Keratinocyte (primary cell): ENCODE data around the gene DACT2. TPM values are rescaled to one million over a fixed set of nuclear protein-coding genes. Genes with fewer than 3 reads are reported as not detected.

Experiments
- DNase-seq: peaks from one replicate; pipeline ENCODE4 v3.0.0-alpha.2; 2011; ENCODE audit warnings: low read depth, missing footprints, low spot score
- FAIRE-seq: peaks from 2 replicates; lab custom pipeline; 2011; peaks lifted over from hg19 to GRCh38; lab: Jason Lieb, UNC
- H2AFZ ChIP-seq: 2 replicates; pipeline ENCODE4 v1.6.0; 2012; ENCODE audit warnings: low read length, control low read depth, inconsistent platforms; ENCODE audit not compliant: control insufficient read depth
- H3K27ac ChIP-seq: 2 replicates; pipeline ENCODE4 v1.5.1; 2011; ENCODE audit warnings: low read length; ENCODE audit not compliant: control insufficient read depth, insufficient read depth
- H3K27me3 ChIP-seq: 3 replicates; pipeline ENCODE4 v1.6.0; 2011; ENCODE audit warnings: low read length; ENCODE audit not compliant: control insufficient read depth, insufficient read depth; ENCODE audit errors: extremely low read depth
- H3K36me3 ChIP-seq, 2 experiments: 2 replicates in 1 of 2; 3 replicates in 1 of 2; pipeline ENCODE4 v1.5.1; 2011; ENCODE audit warnings: low read length in 2 of 2, mild to moderate bottlenecking in 1 of 2; ENCODE audit not compliant: control insufficient read depth in 2 of 2, insufficient read depth in 2 of 2; ENCODE audit errors: extremely low read depth in 1 of 2
- H3K4me1 ChIP-seq: 3 replicates; pipeline ENCODE4 v1.5.1; 2011; ENCODE audit warnings: low read length; ENCODE audit not compliant: control insufficient read depth, insufficient read depth; ENCODE audit errors: extremely low read depth
- H3K4me2 ChIP-seq: 3 replicates; pipeline ENCODE4 v1.6.0; 2011; ENCODE audit warnings: low read depth, low read length; ENCODE audit not compliant: control insufficient read depth, insufficient read depth; ENCODE audit errors: extremely low read depth
- H3K4me3 ChIP-seq, 3 experiments: fragments of 200-600 bp in 1 of 3; sonication (generic) in 1 of 3; 2 replicates in 2 of 3; 3 replicates in 1 of 3; pipeline ENCODE4 v1.5.1; 2011 to 2016; ENCODE audit warnings: low read length in 3 of 3, mild to moderate bottlenecking in 3 of 3, control low read depth in 2 of 3, inconsistent platforms in 1 of 3, low read depth in 1 of 3, mixed read lengths in 1 of 3, mixed run types in 1 of 3, moderate library complexity in 1 of 3; ENCODE audit not compliant: control insufficient read depth in 2 of 3, insufficient read depth in 2 of 3; ENCODE audit errors: extremely low read depth in 1 of 3
- H3K79me2 ChIP-seq: 2 replicates; pipeline ENCODE4 v1.6.0; 2012; ENCODE audit warnings: low read length; ENCODE audit not compliant: control insufficient read depth, insufficient read depth
- H3K9ac ChIP-seq: 3 replicates; pipeline ENCODE4 v1.6.0; 2011; ENCODE audit warnings: low read length; ENCODE audit not compliant: control insufficient read depth, insufficient read depth; ENCODE audit errors: extremely low read depth
- H3K9me1 ChIP-seq: 3 replicates; pipeline ENCODE4 v1.6.0; 2011; ENCODE audit warnings: low read length; ENCODE audit not compliant: control insufficient read depth, insufficient read depth; ENCODE audit errors: extremely low read depth
- H3K9me3 ChIP-seq: 2 replicates; pipeline ENCODE4 v1.5.1; 2012; ENCODE audit warnings: low read depth, low read length; ENCODE audit not compliant: control insufficient read depth
- H4K20me1 ChIP-seq: 3 replicates; pipeline ENCODE4 v1.6.0; 2011; ENCODE audit warnings: low read length; ENCODE audit not compliant: control insufficient read depth, insufficient read depth; ENCODE audit errors: extremely low read depth
- CTCF ChIP-seq, 3 experiments: IDR thresholded peaks in 1 of 3; conservative IDR thresholded peaks in 1 of 3; optimal IDR thresholded peaks in 1 of 3; 2 replicates in 2 of 3; 3 replicates in 1 of 3; pipeline versions ENCODE3 to v1.5.1; 2011; ENCODE audit warnings: low read length in 3 of 3, mild to moderate bottlenecking in 3 of 3, moderate library complexity in 2 of 3, control low read depth in 1 of 3, inconsistent platforms in 1 of 3; ENCODE audit not compliant: insufficient read depth in 2 of 3; ENCODE audit errors: extremely low read depth in 1 of 3
- EZH2 ChIP-seq: IDR thresholded peaks from one replicate; pipeline ENCODE4 v1.6.1; 2012; ENCODE audit warnings: inconsistent platforms, mild to moderate bottlenecking, low read length, moderate library complexity
- dilution Hi-C: fragments of 300-500 bp; cut with MboI; formaldehyde crosslinking; loops from one replicate; pipeline ENCODE4 v1.7.0; 2020; ENCODE audit warnings: low sequenced_read_pairs; ENCODE audit not compliant: extremely low pct_ligation_motif_present
- polyA plus RNA-seq, 5 experiments: library from polyadenylated mRNA; depleted of rRNA in 3 of 5; stranded (reverse) in 3 of 5; stranded (forward) in 1 of 5; unstranded in 1 of 5; fragments of >200 nt; gene quantifications; 1 replicate in 1 of 5; 2 replicates in 3 of 5; 3 replicates in 1 of 5; pipeline versions ENCODE4 v1.2.1 to v1.2.3, GENCODE V29; 2011 to 2012; ENCODE audit warnings: missing spikeins in 2 of 5, low read depth in 1 of 5, low replicate concordance in 1 of 5

DACT2 gene
- polyA plus RNA-seq, 1 donor (not counting 4 experiments of a cell fraction or from before 2014, with no cell fraction given): 0.09 TPM

DNA sequence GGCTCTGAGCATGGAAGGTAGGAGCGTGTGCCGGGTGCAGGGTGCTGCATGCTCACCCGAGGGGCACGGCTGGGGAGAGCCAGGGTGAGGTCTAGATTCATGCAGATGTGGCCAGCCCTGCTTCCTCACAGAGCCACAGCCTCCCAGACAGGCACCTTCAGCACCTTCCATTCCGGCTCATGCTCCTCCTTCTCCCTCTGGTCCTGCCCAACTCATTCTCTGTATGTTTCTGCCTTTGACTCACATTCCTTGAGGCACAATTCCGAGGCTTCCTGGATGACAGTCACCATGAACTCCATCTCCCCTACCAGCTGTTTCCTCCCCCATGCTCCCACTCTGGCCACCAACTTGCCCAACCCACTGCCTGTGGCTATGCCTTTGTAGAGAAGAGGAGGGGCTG lies 35.4 kb downstream of the DACT2 start:
- no peaks in the 10 kb centered on the region for H3K9me1 ChIP-seq
- dilution Hi-C loops: no loop called here
- no peaks in the 10 kb centered on the region for H4K20me1 ChIP-seq
- FAIRE-seq (peak; percentile 53), DNase-seq (peak; percentile 13)
- H2AFZ ChIP-seq: no peak overlapping the region
- H3K36me3 ChIP-seq: no peaks in the 10 kb centered on the region
- TF ChIP-seq CTCF (optimal IDR thresholded peaks at IDR 0.05 in 1 of 3, IDR thresholded peaks at IDR 0.05 in 1 of 3, conservative IDR thresholded peaks at IDR 0.05 in 1 of 3; ENCODE audit: extremely low read depth in 1 of 3, insufficient read depth in 2 of 3, low read length in 3 of 3) (no peak), EZH2 (no peak)
- H3K4me1 ChIP-seq: peaks cover 5% of the 10 kb centered on the region
- H3K4me3 ChIP-seq: no peak overlapping the region
- no peaks in the 10 kb centered on the region for H3K27me3 ChIP-seq
- H3K9ac ChIP-seq: no peak overlapping the region
- H3K79me2 ChIP-seq: no peaks in the 10 kb centered on the region
- no peak overlapping the region for H3K27ac ChIP-seq
- H3K4me2 ChIP-seq: no peak overlapping the region
- no peaks in the 10 kb centered on the region for H3K9me3 ChIP-seq

- no peaks in the 10 kb centered on the region for H4K20me1 ChIP-seq
- dilution Hi-C loops: no loop called here
- no peaks in the 10 kb centered on the region for H3K36me3 ChIP-seq
- H3K9ac ChIP-seq: no peak overlapping the region
- H3K27ac ChIP-seq: no peak overlapping the region
- no peaks in the 10 kb centered on the region for H3K27me3 ChIP-seq
- FAIRE-seq (no peak), DNase-seq (no peak)
- no peak overlapping the region for H3K4me2 ChIP-seq
- H3K9me3 ChIP-seq: no peaks in the 10 kb centered on the region
- no peaks in the 10 kb centered on the region for H3K9me1 ChIP-seq
- TF ChIP-seq CTCF (optimal IDR thresholded peaks at IDR 0.05 in 1 of 3, IDR thresholded peaks at IDR 0.05 in 1 of 3, conservative IDR thresholded peaks at IDR 0.05 in 1 of 3; ENCODE audit: extremely low read depth in 1 of 3, insufficient read depth in 2 of 3, low read length in 3 of 3) (no peak), EZH2 (no peak)
- H3K79me2 ChIP-seq: no peaks in the 10 kb centered on the region
- no peak overlapping the region for H3K4me3 ChIP-seq
- H2AFZ ChIP-seq: no peak overlapping the region
- peaks cover 5% of the 10 kb centered on the region for H3K4me1 ChIP-seq
Measured at GRCh38 chr6:168283686-168284025, 35.9 kb downstream of the DACT2 start.
